Measurements from ENCODE around the gene EFNA1. TPM values are rescaled to one million over a fixed set of nuclear protein-coding genes. Genes with fewer than 3 reads are reported as not detected.

EFNA1 gene
- total and polyA plus RNA-seq, 2 of the 13 experiments (the other 11 are each of a cell fraction or from before 2014, with no cell fraction given): 81.8 to 874 TPM

DNA sequence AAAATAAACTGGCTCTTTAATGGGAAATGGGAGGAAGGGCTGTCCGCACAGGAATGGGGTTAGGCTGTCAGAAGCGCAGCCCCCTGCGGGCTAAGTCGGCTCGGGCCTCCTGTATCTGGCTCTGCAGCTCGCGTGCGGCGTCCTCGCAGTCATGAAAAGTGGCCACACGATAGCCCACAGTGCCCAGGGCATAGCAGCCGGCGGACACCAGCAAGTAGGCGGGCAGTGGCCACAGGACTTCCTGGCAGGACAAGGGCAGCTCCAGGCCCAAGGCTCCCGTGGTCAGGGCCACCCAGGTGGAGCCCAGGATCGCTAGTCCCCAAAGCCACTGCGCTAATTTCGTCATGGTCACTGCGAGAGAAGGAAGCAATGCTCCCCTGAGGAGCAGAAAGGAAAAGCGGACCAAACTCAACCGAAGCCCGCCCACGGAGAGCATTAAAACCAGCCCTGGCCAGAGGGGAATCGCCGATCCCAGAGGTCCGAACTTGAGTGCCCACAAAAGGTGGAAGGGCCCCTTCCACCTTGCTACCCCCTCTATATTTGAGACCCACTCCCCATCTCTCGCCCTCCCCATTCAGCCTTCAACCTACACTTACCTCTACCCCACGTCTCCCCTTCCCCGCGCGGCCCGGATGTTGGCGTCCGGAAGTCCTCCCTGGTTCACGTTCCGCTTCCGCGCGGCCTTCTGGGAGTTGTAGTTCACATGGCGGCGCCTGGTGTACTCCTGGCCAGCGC lies 12.4 kb downstream of the EFNA1 start, which contains the start of gene DPM3 (continued):
- TF ChIP-seq, protein P1, sequence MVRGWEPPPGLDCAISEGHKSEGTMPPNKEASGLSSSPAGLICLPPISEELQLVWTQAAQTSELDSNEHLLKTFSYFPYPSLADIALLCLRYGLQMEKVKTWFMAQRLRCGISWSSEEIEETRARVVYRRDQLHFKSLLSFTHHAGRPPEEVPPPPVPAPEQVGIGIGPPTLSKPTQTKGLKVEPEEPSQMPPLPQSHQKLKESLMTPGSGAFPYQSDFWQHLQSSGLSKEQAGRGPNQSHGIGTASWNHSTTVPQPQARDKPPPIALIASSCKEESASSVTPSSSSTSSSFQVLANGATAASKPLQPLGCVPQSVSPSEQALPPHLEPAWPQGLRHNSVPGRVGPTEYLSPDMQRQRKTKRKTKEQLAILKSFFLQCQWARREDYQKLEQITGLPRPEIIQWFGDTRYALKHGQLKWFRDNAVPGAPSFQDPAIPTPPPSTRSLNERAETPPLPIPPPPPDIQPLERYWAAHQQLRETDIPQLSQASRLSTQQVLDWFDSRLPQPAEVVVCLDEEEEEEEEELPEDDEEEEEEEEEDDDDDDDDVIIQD (CRISPR knock-in tag; IDR thresholded peaks at IDR 0.05; ENCODE audit: low read depth): no peak
- TF ChIP-seq CENPT (CRISPR knock-in tag; IDR thresholded peaks at IDR 0.05; ENCODE audit: low read depth): no peak
- TF ChIP-seq, protein P2, sequence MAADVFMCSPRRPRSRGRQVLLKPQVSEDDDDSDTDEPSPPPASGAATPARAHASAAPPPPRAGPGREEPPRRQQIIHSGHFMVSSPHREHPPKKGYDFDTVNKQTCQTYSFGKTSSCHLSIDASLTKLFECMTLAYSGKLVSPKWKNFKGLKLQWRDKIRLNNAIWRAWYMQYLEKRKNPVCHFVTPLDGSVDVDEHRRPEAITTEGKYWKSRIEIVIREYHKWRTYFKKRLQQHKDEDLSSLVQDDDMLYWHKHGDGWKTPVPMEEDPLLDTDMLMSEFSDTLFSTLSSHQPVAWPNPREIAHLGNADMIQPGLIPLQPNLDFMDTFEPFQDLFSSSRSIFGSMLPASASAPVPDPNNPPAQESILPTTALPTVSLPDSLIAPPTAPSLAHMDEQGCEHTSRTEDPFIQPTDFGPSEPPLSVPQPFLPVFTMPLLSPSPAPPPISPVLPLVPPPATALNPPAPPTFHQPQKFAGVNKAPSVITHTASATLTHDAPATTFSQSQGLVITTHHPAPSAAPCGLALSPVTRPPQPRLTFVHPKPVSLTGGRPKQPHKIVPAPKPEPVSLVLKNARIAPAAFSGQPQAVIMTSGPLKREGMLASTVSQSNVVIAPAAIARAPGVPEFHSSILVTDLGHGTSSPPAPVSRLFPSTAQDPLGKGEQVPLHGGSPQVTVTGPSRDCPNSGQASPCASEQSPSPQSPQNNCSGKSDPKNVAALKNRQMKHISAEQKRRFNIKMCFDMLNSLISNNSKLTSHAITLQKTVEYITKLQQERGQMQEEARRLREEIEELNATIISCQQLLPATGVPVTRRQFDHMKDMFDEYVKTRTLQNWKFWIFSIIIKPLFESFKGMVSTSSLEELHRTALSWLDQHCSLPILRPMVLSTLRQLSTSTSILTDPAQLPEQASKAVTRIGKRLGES (CRISPR knock-in tag; IDR thresholded peaks at IDR 0.05; ENCODE audit: borderline replicate concordance): no peak
- TF ChIP-seq, protein P3, sequence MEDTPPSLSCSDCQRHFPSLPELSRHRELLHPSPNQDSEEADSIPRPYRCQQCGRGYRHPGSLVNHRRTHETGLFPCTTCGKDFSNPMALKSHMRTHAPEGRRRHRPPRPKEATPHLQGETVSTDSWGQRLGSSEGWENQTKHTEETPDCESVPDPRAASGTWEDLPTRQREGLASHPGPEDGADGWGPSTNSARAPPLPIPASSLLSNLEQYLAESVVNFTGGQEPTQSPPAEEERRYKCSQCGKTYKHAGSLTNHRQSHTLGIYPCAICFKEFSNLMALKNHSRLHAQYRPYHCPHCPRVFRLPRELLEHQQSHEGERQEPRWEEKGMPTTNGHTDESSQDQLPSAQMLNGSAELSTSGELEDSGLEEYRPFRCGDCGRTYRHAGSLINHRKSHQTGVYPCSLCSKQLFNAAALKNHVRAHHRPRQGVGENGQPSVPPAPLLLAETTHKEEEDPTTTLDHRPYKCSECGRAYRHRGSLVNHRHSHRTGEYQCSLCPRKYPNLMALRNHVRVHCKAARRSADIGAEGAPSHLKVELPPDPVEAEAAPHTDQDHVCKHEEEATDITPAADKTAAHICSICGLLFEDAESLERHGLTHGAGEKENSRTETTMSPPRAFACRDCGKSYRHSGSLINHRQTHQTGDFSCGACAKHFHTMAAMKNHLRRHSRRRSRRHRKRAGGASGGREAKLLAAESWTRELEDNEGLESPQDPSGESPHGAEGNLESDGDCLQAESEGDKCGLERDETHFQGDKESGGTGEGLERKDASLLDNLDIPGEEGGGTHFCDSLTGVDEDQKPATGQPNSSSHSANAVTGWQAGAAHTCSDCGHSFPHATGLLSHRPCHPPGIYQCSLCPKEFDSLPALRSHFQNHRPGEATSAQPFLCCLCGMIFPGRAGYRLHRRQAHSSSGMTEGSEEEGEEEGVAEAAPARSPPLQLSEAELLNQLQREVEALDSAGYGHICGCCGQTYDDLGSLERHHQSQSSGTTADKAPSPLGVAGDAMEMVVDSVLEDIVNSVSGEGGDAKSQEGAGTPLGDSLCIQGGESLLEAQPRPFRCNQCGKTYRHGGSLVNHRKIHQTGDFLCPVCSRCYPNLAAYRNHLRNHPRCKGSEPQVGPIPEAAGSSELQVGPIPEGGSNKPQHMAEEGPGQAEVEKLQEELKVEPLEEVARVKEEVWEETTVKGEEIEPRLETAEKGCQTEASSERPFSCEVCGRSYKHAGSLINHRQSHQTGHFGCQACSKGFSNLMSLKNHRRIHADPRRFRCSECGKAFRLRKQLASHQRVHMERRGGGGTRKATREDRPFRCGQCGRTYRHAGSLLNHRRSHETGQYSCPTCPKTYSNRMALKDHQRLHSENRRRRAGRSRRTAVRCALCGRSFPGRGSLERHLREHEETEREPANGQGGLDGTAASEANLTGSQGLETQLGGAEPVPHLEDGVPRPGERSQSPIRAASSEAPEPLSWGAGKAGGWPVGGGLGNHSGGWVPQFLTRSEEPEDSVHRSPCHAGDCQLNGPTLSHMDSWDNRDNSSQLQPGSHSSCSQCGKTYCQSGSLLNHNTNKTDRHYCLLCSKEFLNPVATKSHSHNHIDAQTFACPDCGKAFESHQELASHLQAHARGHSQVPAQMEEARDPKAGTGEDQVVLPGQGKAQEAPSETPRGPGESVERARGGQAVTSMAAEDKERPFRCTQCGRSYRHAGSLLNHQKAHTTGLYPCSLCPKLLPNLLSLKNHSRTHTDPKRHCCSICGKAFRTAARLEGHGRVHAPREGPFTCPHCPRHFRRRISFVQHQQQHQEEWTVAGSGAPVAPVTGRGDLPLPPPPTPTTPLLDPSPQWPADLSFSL (CRISPR knock-in tag; IDR thresholded peaks at IDR 0.05): no peak
- TF ChIP-seq, protein P4, sequence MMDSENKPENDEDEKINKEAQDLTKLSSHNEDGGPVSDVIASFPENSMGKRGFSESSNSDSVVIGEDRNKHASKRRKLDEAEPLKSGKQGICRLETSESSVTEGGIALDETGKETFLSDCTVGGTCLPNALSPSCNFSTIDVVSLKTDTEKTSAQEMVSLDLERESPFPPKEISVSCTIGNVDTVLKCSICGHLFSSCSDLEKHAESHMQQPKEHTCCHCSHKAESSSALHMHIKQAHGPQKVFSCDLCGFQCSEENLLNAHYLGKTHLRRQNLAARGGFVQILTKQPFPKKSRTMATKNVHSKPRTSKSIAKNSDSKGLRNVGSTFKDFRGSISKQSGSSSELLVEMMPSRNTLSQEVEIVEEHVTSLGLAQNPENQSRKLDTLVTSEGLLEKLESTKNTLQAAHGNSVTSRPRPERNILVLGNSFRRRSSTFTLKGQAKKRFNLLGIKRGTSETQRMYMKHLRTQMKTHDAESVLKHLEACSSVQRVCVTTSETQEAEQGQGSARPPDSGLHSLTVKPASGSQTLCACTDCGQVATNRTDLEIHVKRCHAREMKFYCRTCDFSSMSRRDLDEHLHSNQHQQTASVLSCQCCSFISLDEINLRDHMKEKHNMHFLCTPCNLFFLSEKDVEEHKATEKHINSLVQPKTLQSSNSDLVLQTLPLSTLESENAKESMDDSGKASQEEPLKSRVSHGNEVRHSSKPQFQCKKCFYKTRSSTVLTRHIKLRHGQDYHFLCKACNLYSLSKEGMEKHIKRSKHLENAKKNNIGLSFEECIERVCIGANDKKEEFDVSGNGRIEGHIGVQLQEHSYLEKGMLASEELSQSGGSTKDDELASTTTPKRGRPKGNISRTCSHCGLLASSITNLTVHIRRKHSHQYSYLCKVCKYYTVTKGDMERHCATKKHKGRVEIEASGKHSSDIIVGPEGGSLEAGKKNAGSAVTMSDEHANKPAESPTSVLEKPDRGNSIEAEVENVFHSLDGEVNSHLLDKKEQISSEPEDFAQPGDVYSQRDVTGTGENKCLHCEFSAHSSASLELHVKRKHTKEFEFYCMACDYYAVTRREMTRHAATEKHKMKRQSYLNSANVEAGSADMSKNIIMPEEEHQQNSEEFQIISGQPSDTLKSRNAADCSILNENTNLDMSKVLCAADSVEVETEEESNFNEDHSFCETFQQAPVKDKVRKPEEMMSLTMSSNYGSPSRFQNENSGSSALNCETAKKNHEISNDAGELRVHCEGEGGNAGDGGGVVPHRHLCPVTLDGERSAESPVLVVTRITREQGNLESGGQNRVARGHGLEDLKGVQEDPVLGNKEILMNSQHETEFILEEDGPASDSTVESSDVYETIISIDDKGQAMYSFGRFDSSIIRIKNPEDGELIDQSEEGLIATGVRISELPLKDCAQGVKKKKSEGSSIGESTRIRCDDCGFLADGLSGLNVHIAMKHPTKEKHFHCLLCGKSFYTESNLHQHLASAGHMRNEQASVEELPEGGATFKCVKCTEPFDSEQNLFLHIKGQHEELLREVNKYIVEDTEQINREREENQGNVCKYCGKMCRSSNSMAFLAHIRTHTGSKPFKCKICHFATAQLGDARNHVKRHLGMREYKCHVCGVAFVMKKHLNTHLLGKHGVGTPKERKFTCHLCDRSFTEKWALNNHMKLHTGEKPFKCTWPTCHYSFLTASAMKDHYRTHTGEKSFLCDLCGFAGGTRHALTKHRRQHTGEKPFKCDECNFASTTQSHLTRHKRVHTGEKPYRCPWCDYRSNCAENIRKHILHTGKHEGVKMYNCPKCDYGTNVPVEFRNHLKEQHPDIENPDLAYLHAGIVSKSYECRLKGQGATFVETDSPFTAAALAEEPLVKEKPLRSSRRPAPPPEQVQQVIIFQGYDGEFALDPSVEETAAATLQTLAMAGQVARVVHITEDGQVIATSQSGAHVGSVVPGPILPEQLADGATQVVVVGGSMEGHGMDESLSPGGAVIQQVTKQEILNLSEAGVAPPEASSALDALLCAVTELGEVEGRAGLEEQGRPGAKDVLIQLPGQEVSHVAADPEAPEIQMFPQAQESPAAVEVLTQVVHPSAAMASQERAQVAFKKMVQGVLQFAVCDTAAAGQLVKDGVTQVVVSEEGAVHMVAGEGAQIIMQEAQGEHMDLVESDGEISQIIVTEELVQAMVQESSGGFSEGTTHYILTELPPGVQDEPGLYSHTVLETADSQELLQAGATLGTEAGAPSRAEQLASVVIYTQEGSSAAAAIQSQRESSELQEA (CRISPR knock-in tag; IDR thresholded peaks at IDR 0.05; ENCODE audit: not compliant biosample characterization): no peak

All from HepG2 (cell line).